Measurements from ENCODE around the gene ACAP2.
"Not testable (repeated sequence)": the region's sequence is repeated elsewhere in the genome, so short reads cannot be mapped to it uniquely, and the experiment has no call there.

ACAP2 gene

DNA sequence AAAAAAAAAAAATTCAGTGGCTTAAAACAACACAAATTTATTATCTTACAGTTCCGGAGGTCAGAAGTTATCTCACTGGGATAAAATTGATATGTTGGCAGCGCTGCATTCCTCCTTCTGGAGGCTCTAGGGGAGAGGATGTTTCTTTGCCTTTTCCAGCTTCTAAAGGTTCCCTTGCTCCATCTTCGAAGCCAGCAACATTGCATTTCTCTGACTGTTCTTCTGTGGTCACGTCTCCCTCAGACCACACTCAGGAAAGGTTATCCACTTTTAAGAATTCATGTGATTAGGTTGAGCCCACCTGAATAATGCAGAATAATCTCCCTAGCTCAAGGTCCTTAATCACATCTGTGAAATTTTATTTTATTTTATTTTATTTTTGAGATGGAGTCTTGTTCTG, 23.4 kb upstream of the ACAP2 start:
- H3K9me3 ChIP-seq = no peaks in the 10 kb centered on the region
- H3K4me1 ChIP-seq = peaks cover 6% of the 10 kb centered on the region
- no peak overlapping the region for H3K4me3 ChIP-seq (ENCODE audit: low read depth, low read length)
- TF ChIP-seq, protein P1, sequence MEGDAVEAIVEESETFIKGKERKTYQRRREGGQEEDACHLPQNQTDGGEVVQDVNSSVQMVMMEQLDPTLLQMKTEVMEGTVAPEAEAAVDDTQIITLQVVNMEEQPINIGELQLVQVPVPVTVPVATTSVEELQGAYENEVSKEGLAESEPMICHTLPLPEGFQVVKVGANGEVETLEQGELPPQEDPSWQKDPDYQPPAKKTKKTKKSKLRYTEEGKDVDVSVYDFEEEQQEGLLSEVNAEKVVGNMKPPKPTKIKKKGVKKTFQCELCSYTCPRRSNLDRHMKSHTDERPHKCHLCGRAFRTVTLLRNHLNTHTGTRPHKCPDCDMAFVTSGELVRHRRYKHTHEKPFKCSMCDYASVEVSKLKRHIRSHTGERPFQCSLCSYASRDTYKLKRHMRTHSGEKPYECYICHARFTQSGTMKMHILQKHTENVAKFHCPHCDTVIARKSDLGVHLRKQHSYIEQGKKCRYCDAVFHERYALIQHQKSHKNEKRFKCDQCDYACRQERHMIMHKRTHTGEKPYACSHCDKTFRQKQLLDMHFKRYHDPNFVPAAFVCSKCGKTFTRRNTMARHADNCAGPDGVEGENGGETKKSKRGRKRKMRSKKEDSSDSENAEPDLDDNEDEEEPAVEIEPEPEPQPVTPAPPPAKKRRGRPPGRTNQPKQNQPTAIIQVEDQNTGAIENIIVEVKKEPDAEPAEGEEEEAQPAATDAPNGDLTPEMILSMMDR (IDR thresholded peaks at IDR 0.05; ENCODE audit: low read depth, low read length) = no peak
- H3K36me3 ChIP-seq = no peaks in the 10 kb centered on the region
- no peaks in the 10 kb centered on the region for H3K27me3 ChIP-seq
- no peak for DNase-seq

- not testable (repeated sequence) for H3K4me1 ChIP-seq; H3K4me3 ChIP-seq (ENCODE audit: low read depth, low read length); H3K9me3 ChIP-seq; H3K36me3 ChIP-seq; DNase-seq; H3K27me3 ChIP-seq
These were observed 20.1 kb upstream of the ACAP2 start for GRCh38 chr3:195462922-195463321.

DNA sequence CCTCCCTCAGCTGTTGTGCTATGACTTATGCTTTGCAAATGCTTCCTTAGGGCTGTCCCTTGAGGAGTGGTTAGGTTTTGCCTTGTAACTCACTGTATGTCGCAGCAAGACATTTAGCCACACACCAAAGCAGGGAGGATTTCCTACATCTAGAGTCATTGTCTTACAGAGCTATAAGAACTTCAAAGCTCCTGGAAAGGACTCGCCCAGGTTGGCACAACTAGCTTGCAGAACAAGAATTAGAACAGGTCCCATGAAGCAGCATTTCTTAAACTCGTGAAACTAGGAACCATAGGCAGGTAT, 19.4 kb upstream of the ACAP2 start:
- DNase-seq = no peak
- no peaks in the 10 kb centered on the region for H3K36me3 ChIP-seq
- H3K4me3 ChIP-seq (ENCODE audit: low read depth, low read length) = no peak overlapping the region
- TF ChIP-seq, protein P1 (IDR thresholded peaks at IDR 0.05; ENCODE audit: low read depth, low read length) = no peak
- no peaks in the 10 kb centered on the region for H3K9me3 ChIP-seq
- H3K27me3 ChIP-seq = no peaks in the 10 kb centered on the region
- peaks cover 6% of the 10 kb centered on the region for H3K4me1 ChIP-seq

DNA sequence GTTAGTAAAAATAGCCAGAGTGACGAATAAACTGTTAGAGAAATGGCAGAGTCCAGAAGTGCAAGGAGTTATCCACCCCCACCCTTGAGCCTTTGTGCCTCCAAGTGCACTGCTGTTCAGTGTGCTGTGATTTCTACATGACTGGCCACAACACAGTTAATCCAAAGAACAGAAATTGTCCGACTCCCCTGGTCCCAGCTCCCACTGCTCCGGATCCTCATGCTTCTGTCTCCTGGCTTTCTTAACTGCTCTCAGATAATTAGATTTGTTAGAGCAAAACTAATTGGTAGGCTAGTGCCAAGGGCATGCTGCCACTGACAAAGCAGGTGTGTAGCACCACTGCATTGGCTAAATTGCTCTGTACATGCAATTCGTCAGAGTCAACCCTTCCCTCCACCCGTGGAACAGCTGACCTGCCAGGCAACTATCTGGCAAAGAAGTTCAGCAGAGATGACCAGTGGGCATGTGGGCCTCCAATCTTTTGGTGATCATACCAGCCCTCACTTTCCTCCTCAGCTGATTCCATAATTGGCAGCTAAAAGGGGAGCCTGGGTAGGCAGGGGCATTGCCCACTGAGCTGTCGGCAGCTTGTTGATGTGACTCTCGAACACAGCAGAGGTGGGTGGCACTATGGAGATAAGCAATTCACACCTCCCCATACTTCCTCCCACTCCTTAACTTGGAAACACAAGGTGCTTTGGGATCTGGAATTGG, 18.9 kb upstream of the ACAP2 start:
- Histone ChIP-seq H3K27me3 (no peaks in the 10 kb centered on the region), H3K4me3 (ENCODE audit: low read depth, low read length) (peak overlapping the region; percentile 1; the same call in 1 of the 2 replicates), H3K36me3 (no peaks in the 10 kb centered on the region), H3K4me1 (peaks cover 6% of the 10 kb centered on the region), H3K9me3 (no peaks in the 10 kb centered on the region)
- DNase-seq = peak; percentile 58
- TF ChIP-seq, protein P1 (IDR thresholded peaks at IDR 0.05; ENCODE audit: low read depth, low read length) = no peak

DNA sequence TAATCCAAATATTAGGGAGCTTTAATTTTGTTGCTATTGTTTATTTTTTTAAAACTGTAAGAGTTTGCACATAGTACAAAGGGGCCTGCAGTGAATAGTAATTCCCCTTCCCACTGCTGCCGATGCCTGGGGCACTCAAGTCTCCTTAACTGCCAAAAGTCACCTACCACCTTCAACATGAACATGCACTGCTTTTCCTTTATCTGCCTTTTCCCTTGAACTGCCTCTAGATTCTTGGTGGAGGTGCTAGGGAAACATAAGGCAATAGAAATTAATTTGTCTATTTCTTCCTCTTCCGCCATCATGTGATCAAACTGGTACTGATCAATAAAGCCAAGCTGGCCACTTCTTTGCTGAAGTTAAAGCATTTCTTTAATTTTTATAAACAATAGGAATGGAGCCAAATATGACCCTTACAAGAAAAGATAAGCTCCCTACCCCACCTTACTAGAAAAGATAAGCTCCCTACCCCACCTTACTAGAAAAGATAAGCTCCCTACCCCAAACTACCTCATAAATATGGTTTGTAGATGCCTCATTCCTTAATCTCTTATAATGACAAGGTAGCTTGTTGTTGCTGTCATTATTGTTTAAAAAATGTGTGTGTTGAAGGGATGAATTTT, 17.4 kb upstream of the ACAP2 start:
- Histone ChIP-seq H3K9me3 (no peaks in the 10 kb centered on the region), H3K4me1 (peaks cover 6% of the 10 kb centered on the region), H3K27me3 (no peaks in the 10 kb centered on the region), H3K4me3 (ENCODE audit: low read depth, low read length) (no peak overlapping the region), H3K36me3 (no peaks in the 10 kb centered on the region)
- TF ChIP-seq, protein P1 (IDR thresholded peaks at IDR 0.05; ENCODE audit: low read depth, low read length) = no peak
- DNase-seq = no peak

GRCh38 chr3:195458316-195458717, 15.5 kb upstream of the ACAP2 start:
- no peak overlapping the region for H3K4me3 ChIP-seq (ENCODE audit: low read depth, low read length)
- DNase-seq = no peak

More at GRCh38 chr3:195458316-195458717, 15.5 kb upstream of the ACAP2 start:
- no peaks in the 10 kb centered on the region for H3K27me3 ChIP-seq
- no peaks in the 10 kb centered on the region for H3K9me3 ChIP-seq
- H3K4me1 ChIP-seq = peaks cover 6% of the 10 kb centered on the region
- TF ChIP-seq, protein P1 (IDR thresholded peaks at IDR 0.05; ENCODE audit: low read depth, low read length) = no peak
- no peaks in the 10 kb centered on the region for H3K36me3 ChIP-seq

Measured in BE2C (cell line).